GM03348 (cell line): ENCODE results near the gene TJP2.
"Not testable (repeated sequence)": the region's sequence is repeated elsewhere in the genome, so short reads cannot be mapped to it uniquely, and the experiment has no call there.

Experiments used
- DNase-seq: peaks from one replicate; pipeline ENCODE4 v3.0.0; 2012; ENCODE audit warnings: low spot score

The TJP2 gene

DNA sequence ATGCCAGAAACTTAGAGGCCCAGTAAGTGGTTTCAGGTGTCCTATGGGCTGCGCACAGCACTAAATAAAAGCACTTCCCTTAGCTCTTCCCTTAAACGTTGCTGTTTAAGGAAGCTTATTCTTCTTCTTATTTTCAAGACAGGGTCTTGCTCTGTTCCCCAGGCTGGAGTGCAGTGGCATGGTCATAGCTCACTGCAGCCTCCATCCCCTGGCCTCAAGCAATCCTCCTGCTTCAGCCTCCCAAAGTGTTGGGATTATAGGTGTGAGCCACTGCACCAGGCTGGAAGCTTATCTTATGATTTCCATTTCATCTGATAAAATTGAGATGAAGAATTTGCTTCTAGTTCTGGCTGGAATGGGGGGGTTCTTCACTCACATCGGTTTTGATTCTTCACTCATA, 15.6 kb upstream of the TJP2 start:
- DNase-seq = no peak

DNA sequence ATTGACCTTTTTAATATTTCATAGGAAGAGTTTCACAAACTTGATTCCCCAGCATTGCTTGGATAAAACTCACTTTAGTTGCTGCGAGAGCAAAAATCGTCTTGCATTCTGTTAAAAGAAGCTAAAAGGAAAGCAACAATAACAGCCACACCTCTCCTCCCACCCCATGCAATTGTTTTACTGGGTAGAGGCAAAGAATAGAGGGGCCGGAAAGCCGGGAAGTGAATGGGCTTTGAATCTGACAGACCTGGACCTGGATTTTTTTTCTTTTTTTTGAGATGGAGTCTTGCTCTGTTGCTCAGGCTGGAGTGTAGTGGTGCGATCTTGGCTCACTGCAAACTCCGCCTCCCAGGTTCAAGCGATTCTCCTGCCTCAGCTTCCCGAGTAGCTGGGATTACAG, 9.5 kb upstream of the TJP2 start:
- not testable (repeated sequence) for DNase-seq

GRCh38 chr9:69165581-69165980, 8.5 kb upstream of the TJP2 start:
- no peak for DNase-seq

GRCh38 chr9:69168709-69169217, 5.3 kb upstream of the TJP2 start:
- no peak for DNase-seq

DNA sequence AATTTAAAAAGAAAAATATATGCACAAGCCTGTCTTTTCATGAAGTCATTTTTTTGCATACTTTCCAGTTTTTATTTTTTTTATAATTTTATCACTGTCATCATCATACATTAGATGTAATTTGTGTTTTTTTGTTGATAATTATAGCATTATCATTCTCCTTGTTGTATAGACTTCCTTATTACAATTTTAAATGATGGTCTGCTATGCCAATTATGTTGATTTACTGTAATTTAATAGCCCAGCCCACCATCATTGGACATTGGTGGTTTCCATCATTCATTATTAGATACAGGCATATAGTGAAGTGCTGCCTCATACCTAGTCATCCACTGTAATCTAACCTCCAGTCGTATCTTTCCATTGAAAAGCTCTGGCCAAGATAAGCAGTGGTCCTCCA, 3.8 kb upstream of the TJP2 start:
- no peak for DNase-seq

GRCh38 chr9:69171049-69171448, 3.0 kb upstream of the TJP2 start:
- no peak for DNase-seq

GRCh38 chr9:69171517-69171916, 2.6 kb upstream of the TJP2 start:
- DNase-seq = no peak

DNA sequence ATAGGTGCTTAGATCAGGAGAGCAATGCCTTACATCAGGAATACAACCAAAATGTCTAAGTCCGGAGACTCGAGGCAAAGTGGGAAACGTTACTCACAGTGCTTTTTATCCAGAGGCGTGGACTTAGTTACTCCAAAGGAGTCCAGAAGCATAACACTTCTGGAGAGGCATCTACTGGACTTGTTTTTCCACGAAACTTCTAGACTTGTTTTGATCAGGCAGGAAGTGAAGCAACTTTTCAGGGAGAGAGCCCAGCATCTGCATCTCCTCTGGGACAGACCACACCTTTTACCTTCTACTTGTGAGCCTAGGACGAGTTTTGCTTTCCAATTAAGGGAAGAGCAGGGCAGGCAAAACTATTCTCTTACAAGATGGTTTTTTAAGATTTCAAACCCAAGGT, 1.2 kb upstream of the TJP2 start:
- no peak for DNase-seq

DNA sequence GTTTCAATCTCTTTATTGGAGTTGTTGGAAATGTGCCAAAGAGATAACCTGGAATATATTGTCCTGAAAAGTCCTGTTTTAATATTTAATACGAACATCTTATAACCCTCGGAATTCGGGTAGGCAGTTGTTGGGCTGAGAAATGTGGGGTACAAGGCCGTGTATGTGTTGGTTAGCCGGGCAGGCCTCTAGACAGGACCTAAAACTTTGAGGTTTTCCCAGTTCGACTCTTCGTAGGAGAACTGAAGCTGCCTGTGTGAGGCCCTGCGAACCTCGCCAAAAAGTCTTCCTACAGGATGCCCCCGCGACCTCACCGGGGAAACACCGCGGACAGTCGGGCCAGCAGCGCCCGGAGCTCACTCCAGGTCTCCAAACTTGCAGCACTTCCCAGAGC, 583 bp upstream of the TJP2 start:
- DNase-seq = no peak

GRCh38 chr9:69174616-69175463, 763 bp downstream of the TJP2 start:
- DNase-seq = peak; percentile 89

DNA sequence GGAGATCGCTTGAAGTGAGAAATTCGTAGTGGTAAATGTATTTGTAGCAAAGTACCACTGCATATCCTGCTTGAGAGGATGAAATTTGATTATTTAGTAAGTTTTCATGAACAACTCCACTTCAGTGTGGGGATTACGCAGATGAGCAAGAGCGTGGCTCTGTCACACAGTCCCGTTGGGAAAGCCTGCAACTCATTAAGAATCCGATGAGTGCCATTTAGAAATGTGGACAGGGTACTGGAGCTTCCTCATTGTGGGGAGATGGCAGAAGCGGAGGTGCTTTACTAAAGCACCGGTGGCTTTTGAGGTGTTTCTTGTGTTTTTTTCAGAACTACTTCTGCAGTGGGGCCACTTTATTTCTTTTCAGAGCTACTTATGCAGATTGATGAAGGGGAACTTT, 1.4 kb downstream of the TJP2 start:
- DNase-seq = peak; percentile 21

DNA sequence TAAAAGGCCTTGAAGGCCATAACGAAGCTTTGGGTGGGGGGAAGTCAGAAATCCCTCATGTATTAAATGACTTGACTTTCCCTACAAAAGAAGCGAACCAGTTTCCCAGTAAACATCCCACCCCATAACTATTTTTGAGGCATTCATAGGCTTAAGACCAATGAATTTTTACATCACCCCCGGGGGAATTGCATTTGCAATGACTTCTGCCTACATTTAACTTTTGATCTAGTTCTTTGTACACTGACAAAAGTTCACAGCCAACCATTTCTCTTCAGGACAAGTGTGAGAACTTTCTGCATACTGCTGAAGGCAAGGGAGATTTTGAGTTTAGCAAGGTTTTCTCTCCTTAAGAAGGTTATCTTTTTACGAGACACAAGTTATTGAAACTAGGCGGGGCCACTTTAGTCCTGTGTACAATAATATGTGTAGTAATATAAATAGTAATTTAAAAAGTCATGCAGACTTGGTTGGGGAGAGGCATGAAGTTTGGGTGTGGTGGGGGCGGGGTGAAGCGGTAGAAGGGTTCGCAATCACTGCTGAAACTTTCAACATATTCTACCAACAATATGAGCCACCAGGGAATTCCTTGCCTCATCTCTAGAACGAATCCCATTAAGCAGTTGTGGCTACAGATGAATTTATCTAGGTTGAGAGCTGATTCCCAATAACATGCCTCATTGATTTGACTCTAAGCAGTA, 2.5 kb downstream of the TJP2 start:
- DNase-seq = no peak

DNA sequence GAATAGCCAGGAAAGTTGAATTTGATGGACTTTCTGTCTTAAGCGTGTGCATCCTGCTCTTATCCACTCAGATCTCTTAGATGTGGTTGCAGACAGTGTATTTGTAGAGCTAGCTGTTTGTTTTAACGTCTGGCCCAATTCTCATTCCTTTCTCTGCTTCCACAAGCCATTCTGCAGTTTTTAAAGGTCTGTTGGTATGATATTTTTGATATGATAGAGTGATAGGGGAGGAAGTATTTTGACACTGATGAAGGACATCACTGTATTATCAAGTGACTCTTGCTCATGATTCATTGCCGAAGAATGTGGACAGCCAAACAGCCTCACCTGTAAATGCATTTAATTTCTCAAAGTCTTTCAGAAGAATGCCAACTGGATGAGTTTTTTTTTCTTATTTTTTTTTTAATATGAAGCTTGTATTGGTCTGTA, 4.5 kb downstream of the TJP2 start:
- no peak for DNase-seq

- DNase-seq = no peak
These were observed 5.0 kb downstream of the TJP2 start for GRCh38 chr9:69179037-69179436.

DNA sequence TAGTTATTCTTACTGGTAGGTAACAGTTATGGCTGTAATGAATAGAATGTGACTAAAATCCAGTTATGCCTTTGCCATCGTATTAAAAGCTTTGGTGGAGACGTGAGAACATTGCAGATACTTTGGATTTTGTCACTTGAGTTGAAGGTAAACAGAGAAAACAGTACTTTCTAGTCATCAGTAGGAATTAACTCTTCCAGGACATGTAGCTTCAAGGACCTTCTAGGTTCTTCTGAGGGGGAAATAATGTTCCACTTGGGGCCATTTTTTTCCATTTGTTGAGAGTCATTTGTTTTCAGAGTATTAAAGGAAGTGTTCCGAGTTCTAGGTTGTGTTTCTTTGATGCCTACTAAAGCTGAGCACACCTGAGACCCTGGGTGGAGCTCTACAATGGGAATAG, 6.1 kb downstream of the TJP2 start:
- DNase-seq = no peak

GRCh38 chr9:69180670-69181069, 6.6 kb downstream of the TJP2 start:
- DNase-seq = peak; percentile 91

- no peak for DNase-seq
These were observed 7.9 kb downstream of the TJP2 start for GRCh38 chr9:69181908-69182353.

GRCh38 chr9:69184266-69184665, 10.2 kb downstream of the TJP2 start:
- DNase-seq = no peak

- DNase-seq = peak; percentile 49
These were observed 12.9 kb downstream of the TJP2 start for GRCh38 chr9:69186841-69187611.

GRCh38 chr9:69188975-69189374, 14.9 kb downstream of the TJP2 start:
- DNase-seq = no peak

GRCh38 chr9:69190086-69190862, 16.2 kb downstream of the TJP2 start:
- no peak for DNase-seq

GRCh38 chr9:69190863-69191181, 16.7 kb downstream of the TJP2 start:
- no peak for DNase-seq
